GM19035 (cell line): ENCODE measurements around the gene SH2D3C.

Experiments
- ATAC-seq: cut with Tn5 transposase; IDR thresholded peaks from one replicate; pipeline ENCODE4 v1.9.1; 2021; ENCODE audit not compliant: unreplicated experiment

Gene SH2D3C

GRCh38 chr9:127778280-127779135 lies at the start of gene SH2D3C:
Gene SH2D3C (minus strand): TSS chr9:127778666. CDS start chr9:127778627, 39 bp downstream.
- peak; percentile 33 for ATAC-seq

- ATAC-seq: no peak
These were observed 47.9 kb upstream of the SH2D3C start for GRCh38 chr9:127826253-127826913.

- ATAC-seq: no peak
These were observed 47.0 kb upstream of the SH2D3C start for GRCh38 chr9:127825319-127826051.

- ATAC-seq: no peak
These were observed 43.6 kb upstream of the SH2D3C start for GRCh38 chr9:127822108-127822507.

- no peak for ATAC-seq
These were observed 40.1 kb upstream of the SH2D3C start for GRCh38 chr9:127818574-127818973.

GRCh38 chr9:127817881-127818434 lies 39.5 kb upstream of the SH2D3C start:
- ATAC-seq: no peak

- no peak for ATAC-seq
These were observed 38.3 kb upstream of the SH2D3C start for GRCh38 chr9:127816728-127817127.

- ATAC-seq: no peak
These were observed 37.9 kb upstream of the SH2D3C start for GRCh38 chr9:127816362-127816725.

GRCh38 chr9:127815512-127816361 lies 37.3 kb upstream of the SH2D3C start:
- ATAC-seq: no peak

- no peak for ATAC-seq
These were observed 36.4 kb upstream of the SH2D3C start for GRCh38 chr9:127814619-127815511.

GRCh38 chr9:127813686-127814226 lies 35.3 kb upstream of the SH2D3C start:
- ATAC-seq: no peak

- no peak for ATAC-seq
These were observed 34.6 kb upstream of the SH2D3C start for GRCh38 chr9:127812936-127813675.

GRCh38 chr9:127812011-127812410 lies 33.5 kb upstream of the SH2D3C start:
- ATAC-seq: no peak

GRCh38 chr9:127810378-127811187 lies 32.1 kb upstream of the SH2D3C start:
- ATAC-seq: no peak

- ATAC-seq: no peak
These were observed 31.3 kb upstream of the SH2D3C start for GRCh38 chr9:127809540-127810377.

GRCh38 chr9:127809002-127809539 lies 30.6 kb upstream of the SH2D3C start:
- ATAC-seq: no peak
